Spleen (tissue), 11 donors: ENCODE measurements around the gene COL12A1. TPM values are rescaled to one million over a fixed set of nuclear protein-coding genes. Genes with fewer than 3 reads are reported as not detected.

Experiments
- DNase-seq: peaks from one replicate; pipeline ENCODE4 v3.0.0-alpha.2; 2020
- H3K27ac ChIP-seq, 8 donors: fragments of 200-600 bp; sonication (generic) in 7 of 8; 1 replicate in 4 of 8; 2 replicates in 4 of 8; pipeline versions ENCODE4 v1.5.0 to v1.8.0; 2016 to 2021; ENCODE audit warnings: inconsistent platforms in 4 of 8, mild to moderate bottlenecking in 4 of 8, moderate library complexity in 1 of 8
- H3K27me3 ChIP-seq, 7 donors: fragments of 200-600 bp; sonication (generic) in 6 of 7; replicated peaks in 1 of 7; 1 replicate in 4 of 7; 2 replicates in 3 of 7; pipeline versions ENCODE4 v1.5.0 to v1.8.0; 2016 to 2021; ENCODE audit warnings: inconsistent platforms in 3 of 7, mild to moderate bottlenecking in 1 of 7
- H3K36me3 ChIP-seq, 6 donors: fragments of 200-600 bp; sonication (generic) in 5 of 6; 1 replicate in 4 of 6; 2 replicates in 2 of 6; pipeline versions ENCODE4 v1.5.0 to v1.8.0; 2016 to 2021; ENCODE audit warnings: inconsistent platforms in 2 of 6
- H3K4me1 ChIP-seq, 6 donors: fragments of 200-600 bp; sonication (generic) in 5 of 6; 1 replicate in 3 of 6; 2 replicates in 3 of 6; pipeline versions ENCODE4 v1.5.0 to v1.8.0; 2016 to 2021; ENCODE audit warnings: inconsistent platforms in 3 of 6
- H3K4me3 ChIP-seq, 8 donors: fragments of 200-600 bp; sonication (generic) in 7 of 8; 1 replicate in 4 of 8; 2 replicates in 4 of 8; pipeline versions ENCODE4 v1.5.0 to v1.8.0; 2016 to 2021; ENCODE audit warnings: inconsistent platforms in 4 of 8, mild to moderate bottlenecking in 4 of 8, moderate library complexity in 2 of 8
- H3K9me3 ChIP-seq, 8 donors: fragments of 200-600 bp; sonication (generic) in 7 of 8; 1 replicate in 4 of 8; 2 replicates in 4 of 8; pipeline versions ENCODE4 v1.5.0 to v1.8.0; 2016 to 2021; ENCODE audit warnings: inconsistent platforms in 4 of 8
- CTCF ChIP-seq, 11 experiments: fragments of 200-600 bp in 7 of 11; fragments of 450-650 bp in 4 of 11; sonication (generic) in 4 of 11; IDR thresholded peaks in 8 of 11; conservative IDR thresholded peaks in 3 of 11; 1 replicate in 7 of 11; 2 replicates in 4 of 11; pipeline versions ENCODE4 v1.4.0 to v1.8.0; 2016 to 2021; ENCODE audit warnings: antibody characterized with exemption in 11 of 11, inconsistent platforms in 4 of 11, mild to moderate bottlenecking in 1 of 11
- POLR2A ChIP-seq, 3 donors: fragments of 450-650 bp; IDR thresholded peaks; one replicate each; pipeline ENCODE4 v1.5.1; 2017; ENCODE audit warnings: antibody characterized with exemption in 3 of 3, mild to moderate bottlenecking in 1 of 3
- POLR2AphosphoS5 ChIP-seq, 3 donors: sonication (generic); formaldehyde crosslinking; IDR thresholded peaks; one replicate each; pipeline ENCODE4 v1.5.1; 2017; ENCODE audit warnings: antibody characterized with exemption in 3 of 3
- WGBS, 5 donors: extraction: QIAGEN DNeasy Blood & Tissue Kit in 3 of 5; methylation state at CpG; one replicate each; pipeline versions ENCODE4 v1.1.5 to v1.1.7; 2013 to 2018; 5-methylcytosine and 5-hydroxymethylcytosine counted together
- intact Hi-C: fragments of 100-400 bp; cut with DNase I; formaldehyde crosslinking; loops from one replicate; pipeline ENCODE4 v1.15.0; 2023; ENCODE audit warnings: low total_unique reads
- polyA plus RNA-seq, 3 donors: library from polyadenylated mRNA; stranded (reverse); fragments of 200-250 nt; gene quantifications; one replicate each; pipeline ENCODE4 v1.2.1, GENCODE V29; 2013
- total RNA-seq, 7 donors: library from RNA; depleted of rRNA in 3 of 7; stranded (reverse); fragments of >200 nt in 3 of 7; fragmentation: NEBNext Ultra II Directional in 4 of 7; extraction: Animal tissue kit (Norgen Biotek cat#: 25700) in 4 of 7; gene quantifications; one replicate each; pipeline versions ENCODE4 v1.1.0 to v1.2.1, GENCODE V29; 2016 to 2021
- donor health status: healthy with polysubstance abuse.
- donor health status: DM: no; HTN: no; CAD: no; lungs with moderate emphysema.
- donor health status: DM: no; HTN: no; CAD: no.
- donor health status: Bipolar disorder and iron deficiency.
- donor health status: healthy.
- donor health status: DM: no; HTN: no; CAD: no.
- donor health status: DM: yes; HTN: yes; CAD: no.

COL12A1 gene
- total and polyA plus RNA-seq, 10 donors = 2.5 to 32.6 (median 21.2) TPM

- Histone ChIP-seq H3K9me3 (no peaks in the 10 kb centered on the region), H3K27me3 (no peaks in the 10 kb centered on the region), H3K36me3 (no peaks in the 10 kb centered on the region), H3K4me1 (no peaks in the 10 kb centered on the region), H3K27ac (no peak overlapping the region), H3K4me3 (no peak overlapping the region)
- intact Hi-C loops = no loop called here
- 73 to 87% (median 82%) methylated on average over 1 of the region's 1 CpG for WGBS, 5 donors
- no peak for DNase-seq
- no peak for TF ChIP-seq POLR2A (IDR thresholded peaks at IDR 0.05)
These were observed 61.5 kb downstream of the COL12A1 start for GRCh38 chr6:75144386-75144785.

- no peak for TF ChIP-seq CTCF (IDR thresholded peaks at IDR 0.05 in 8 of 11, conservative IDR thresholded peaks at IDR 0.05 in 3 of 11)
- no peaks in the 10 kb centered on the region for H3K9me3 ChIP-seq
- H3K4me3 ChIP-seq = no peak overlapping the region
- no peaks in the 10 kb centered on the region for H3K27me3 ChIP-seq
- H3K36me3 ChIP-seq = no peaks in the 10 kb centered on the region
- intact Hi-C loops = no loop called here
- 80 to 90% (median 85%) methylated on average over 3 of the region's 3 CpGs for WGBS, 5 donors
- H3K4me1 ChIP-seq = no peaks in the 10 kb centered on the region
- no peak for DNase-seq
- no peak overlapping the region for H3K27ac ChIP-seq
These were observed 62.7 kb downstream of the COL12A1 start for GRCh38 chr6:75143191-75143590.

- Histone ChIP-seq H3K36me3 (no peaks in the 10 kb centered on the region), H3K27me3 (no peaks in the 10 kb centered on the region), H3K27ac (peak overlapping the region in 2 of 8 donors; percentile 9 to 28), H3K4me1 (no peaks in the 10 kb centered on the region), H3K9me3 (no peaks in the 10 kb centered on the region), H3K4me3 (no peak overlapping the region)
- 70 to 90% (median 79%) methylated on average over 2 of the region's 2 CpGs for WGBS, 5 donors
- TF ChIP-seq POLR2A (IDR thresholded peaks at IDR 0.05) (no peak), POLR2AphosphoS5 (IDR thresholded peaks at IDR 0.05) (no peak), CTCF (IDR thresholded peaks at IDR 0.05 in 8 of 11, conservative IDR thresholded peaks at IDR 0.05 in 3 of 11) (no peak)
- intact Hi-C loops = no loop called here
- DNase-seq = no peak
These were observed 63.1 kb downstream of the COL12A1 start for GRCh38 chr6:75142721-75143120.

- 63 to 86% (median 76%) methylated on average over 3 of the region's 3 CpGs for WGBS, 5 donors
- Histone ChIP-seq H3K4me3 (no peak overlapping the region), H3K9me3 (no peaks in the 10 kb centered on the region), H3K4me1 (no peaks in the 10 kb centered on the region), H3K36me3 (no peaks in the 10 kb centered on the region), H3K27ac (no peak overlapping the region), H3K27me3 (peaks cover 0 to 4% (median 0%) of the 10 kb centered on the region in 7 donors)
- no peak for DNase-seq
- TF ChIP-seq CTCF (IDR thresholded peaks at IDR 0.05 in 8 of 11, conservative IDR thresholded peaks at IDR 0.05 in 3 of 11) = no peak
- intact Hi-C loops = no loop called here
These were observed 70.0 kb downstream of the COL12A1 start for GRCh38 chr6:75135876-75136275.

GRCh38 chr6:75135450-75135849 is 70.4 kb downstream of the COL12A1 start:
- no peaks in the 10 kb centered on the region for H3K4me1 ChIP-seq
- 70 to 87% (median 84%) methylated on average over 6 of the region's 6 CpGs for WGBS, 5 donors
- H3K36me3 ChIP-seq = no peaks in the 10 kb centered on the region
- no peak overlapping the region for H3K4me3 ChIP-seq
- H3K27ac ChIP-seq = no peak overlapping the region
- TF ChIP-seq POLR2A (IDR thresholded peaks at IDR 0.05) (no peak), CTCF (IDR thresholded peaks at IDR 0.05 in 8 of 11, conservative IDR thresholded peaks at IDR 0.05 in 3 of 11) (no peak), POLR2AphosphoS5 (IDR thresholded peaks at IDR 0.05) (no peak)
- H3K9me3 ChIP-seq = no peaks in the 10 kb centered on the region
- no peak for DNase-seq
- peaks cover 0 to 4% (median 0%) of the 10 kb centered on the region in 7 donors for H3K27me3 ChIP-seq
- intact Hi-C loops = no loop called here
